Memory B cell (primary cell): ENCODE measurements around the gene ITGA3.
"Not testable (repeated sequence)": the region's sequence is repeated elsewhere in the genome, so short reads cannot be mapped to it uniquely, and the experiment has no call there.

Experiments
- ATAC-seq: fragments of 150-1000 bp; cut with Tn5 transposase; 2 replicates; pipeline ENCODE4 v1.10.0; 2021; ENCODE audit warnings: low read depth, mild to moderate bottlenecking, moderate library complexity
- DNase-seq, 2 donors: peaks; one replicate each; pipeline ENCODE4 v3.0.0; 2022; ENCODE audit warnings: low spot score in 2 of 2
- H3K27ac Mint-ChIP-seq: one replicate; pipeline ENCODE4 v1.8.0; 2022; ENCODE audit warnings: mild to moderate bottlenecking, moderate library complexity, mixed read lengths
- H3K27me3 Mint-ChIP-seq: one replicate; pipeline ENCODE4 v1.8.0; 2022; ENCODE audit warnings: mixed read lengths
- H3K36me3 Mint-ChIP-seq: one replicate; pipeline ENCODE4 v1.8.0; 2022; ENCODE audit warnings: mild to moderate bottlenecking, mixed read lengths
- H3K4me1 Mint-ChIP-seq: one replicate; pipeline ENCODE4 v1.8.0; 2022; ENCODE audit warnings: mixed read lengths
- H3K4me3 Mint-ChIP-seq: one replicate; pipeline ENCODE4 v1.8.0; 2022; ENCODE audit warnings: mild to moderate bottlenecking, moderate library complexity, mixed read lengths
- H3K9me3 Mint-ChIP-seq: one replicate; pipeline ENCODE4 v1.8.0; 2022; ENCODE audit warnings: mixed read lengths

Gene ITGA3

GRCh38 chr17:50052822-50053653 is 2.9 kb upstream of the ITGA3 start:
- DNase-seq (no peak), ATAC-seq (no peak)
- no peaks in the 10 kb centered on the region for H3K9me3 Mint-ChIP-seq
- H3K4me1 Mint-ChIP-seq = peaks cover 21% of the 10 kb centered on the region
- H3K27me3 Mint-ChIP-seq = peaks cover 8% of the 10 kb centered on the region
- H3K27ac Mint-ChIP-seq = no peak overlapping the region
- no peak overlapping the region for H3K4me3 Mint-ChIP-seq
- no peaks in the 10 kb centered on the region for H3K36me3 Mint-ChIP-seq

GRCh38 chr17:50053654-50053960 is 2.3 kb upstream of the ITGA3 start:
- no peak for DNase-seq
- no peak overlapping the region for H3K27ac Mint-ChIP-seq
- ATAC-seq = no peak
- H3K36me3 Mint-ChIP-seq = no peaks in the 10 kb centered on the region
- peaks cover 21% of the 10 kb centered on the region for H3K4me1 Mint-ChIP-seq
- no peak overlapping the region for H3K4me3 Mint-ChIP-seq
- H3K9me3 Mint-ChIP-seq = no peaks in the 10 kb centered on the region
- peaks cover 7% of the 10 kb centered on the region for H3K27me3 Mint-ChIP-seq

DNA sequence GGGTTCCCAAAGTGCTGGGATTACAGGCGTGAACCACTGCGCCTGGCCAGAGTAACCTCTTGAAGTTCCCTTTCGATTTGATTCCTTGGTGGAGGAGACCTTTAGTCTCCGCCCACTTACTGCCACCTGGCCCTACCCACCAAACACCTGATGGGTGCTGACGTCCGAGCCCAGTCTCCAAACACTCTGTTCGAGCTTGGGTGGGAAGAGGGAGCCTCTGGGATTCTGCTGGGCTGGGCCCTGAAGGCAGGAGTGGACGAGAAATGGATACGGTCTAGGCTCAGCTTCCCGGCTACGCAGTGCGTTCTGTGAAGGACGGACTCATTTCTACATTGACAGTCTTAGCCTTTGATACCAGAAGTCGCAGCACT is 870 bp upstream of the ITGA3 start:
- Mint-ChIP-seq H3K9me3 (no peaks in the 10 kb centered on the region), H3K4me1 (peaks cover 26% of the 10 kb centered on the region), H3K4me3 (peak overlapping the region; percentile 95), H3K27me3 (peaks cover 2% of the 10 kb centered on the region), H3K27ac (peak overlapping the region; percentile 83), H3K36me3 (no peaks in the 10 kb centered on the region)
- ATAC-seq (peak; percentile 35), DNase-seq (no peak)

GRCh38 chr17:50056217-50056960 is 479 bp downstream of the ITGA3 start:
- no peaks in the 10 kb centered on the region for H3K36me3 Mint-ChIP-seq
- DNase-seq (peak; percentile 50 to 60), ATAC-seq (peak; percentile 80)
- H3K4me1 Mint-ChIP-seq = peaks cover 23% of the 10 kb centered on the region
- peak overlapping the region; percentile 95 for H3K4me3 Mint-ChIP-seq
- H3K27me3 Mint-ChIP-seq = peaks cover 2% of the 10 kb centered on the region
- no peak overlapping the region for H3K27ac Mint-ChIP-seq
- H3K9me3 Mint-ChIP-seq = no peaks in the 10 kb centered on the region

DNA sequence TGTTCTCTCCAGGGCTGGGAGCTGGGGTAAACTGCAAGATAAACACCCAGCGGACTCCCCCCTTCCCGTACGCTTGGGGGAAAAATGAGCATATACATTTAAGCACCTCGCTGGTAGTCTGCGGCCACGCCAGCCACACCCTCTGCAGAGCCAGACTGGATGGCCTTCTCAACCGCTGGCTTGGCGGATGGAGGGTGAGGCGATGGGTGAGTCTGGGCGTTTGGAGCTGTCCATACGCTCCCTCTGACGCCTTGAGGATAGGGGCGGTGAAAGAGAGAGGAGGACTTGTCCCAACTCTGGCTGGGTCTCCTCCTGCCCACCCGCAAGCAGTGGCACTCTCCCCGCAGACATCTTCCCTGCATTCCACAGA is 1.0 kb downstream of the ITGA3 start:
- H3K9me3 Mint-ChIP-seq = no peaks in the 10 kb centered on the region
- H3K36me3 Mint-ChIP-seq = no peaks in the 10 kb centered on the region
- peaks cover 21% of the 10 kb centered on the region for H3K4me1 Mint-ChIP-seq
- DNase-seq (no peak), ATAC-seq (no peak)
- H3K27ac Mint-ChIP-seq = no peak overlapping the region
- peaks cover 2% of the 10 kb centered on the region for H3K27me3 Mint-ChIP-seq
- peak overlapping the region; percentile 95 for H3K4me3 Mint-ChIP-seq

DNA sequence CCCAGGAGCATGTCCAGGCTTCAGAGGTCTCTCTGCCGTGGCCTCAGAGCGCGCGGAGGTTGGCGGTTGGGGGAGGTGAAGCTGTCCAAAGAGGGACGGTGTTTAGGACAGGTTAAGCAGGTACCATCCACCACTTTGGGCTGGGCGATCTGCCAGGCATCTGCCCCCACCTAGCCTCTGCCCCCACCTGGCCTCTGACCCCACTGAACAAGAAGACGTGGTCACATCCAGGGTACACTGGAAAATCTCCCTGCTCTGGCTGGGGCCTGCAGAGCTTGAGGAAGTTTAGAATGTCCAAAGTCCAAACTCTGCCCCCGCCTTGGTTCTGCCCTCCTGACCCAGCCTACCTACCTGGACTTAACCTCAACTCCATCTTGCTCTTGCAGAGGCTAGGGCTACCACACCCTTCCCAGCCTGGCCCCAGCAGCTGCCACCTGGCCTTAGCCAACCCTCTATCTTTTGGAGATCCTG is 1.6 kb downstream of the ITGA3 start:
- Mint-ChIP-seq H3K27ac (no peak overlapping the region), H3K4me1 (peaks cover 21% of the 10 kb centered on the region), H3K27me3 (peaks cover 2% of the 10 kb centered on the region), H3K9me3 (no peaks in the 10 kb centered on the region), H3K4me3 (peak overlapping the region; percentile 95), H3K36me3 (no peaks in the 10 kb centered on the region)
- ATAC-seq = no peak
- no peak for DNase-seq

GRCh38 chr17:50058296-50058953 is 2.5 kb downstream of the ITGA3 start:
- no peaks in the 10 kb centered on the region for H3K36me3 Mint-ChIP-seq
- H3K4me1 Mint-ChIP-seq = peaks cover 21% of the 10 kb centered on the region
- no peak overlapping the region for H3K27ac Mint-ChIP-seq
- DNase-seq = no peak
- H3K4me3 Mint-ChIP-seq = peak overlapping the region; percentile 32
- no peak for ATAC-seq
- H3K27me3 Mint-ChIP-seq = peaks cover 2% of the 10 kb centered on the region
- H3K9me3 Mint-ChIP-seq = no peaks in the 10 kb centered on the region

DNA sequence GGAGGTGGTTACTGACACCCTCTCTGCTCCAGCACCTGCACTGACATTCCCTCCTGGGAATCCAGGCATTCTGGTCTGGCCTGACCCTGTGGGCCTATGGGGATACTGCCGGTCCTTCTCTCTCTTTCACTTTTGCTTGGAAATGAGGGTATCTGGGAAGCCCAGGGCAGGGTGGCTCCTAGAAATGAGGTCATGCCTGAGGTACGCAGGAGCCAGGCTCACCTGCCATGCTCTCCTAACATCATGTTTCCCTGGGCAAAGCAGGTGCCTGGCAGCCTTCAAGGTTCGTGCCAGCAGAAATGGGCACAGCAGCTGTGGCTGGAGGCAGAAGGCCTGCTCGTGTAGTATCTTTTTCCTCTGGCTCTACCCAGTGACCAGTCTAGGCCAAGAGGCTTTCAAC is 3.3 kb downstream of the ITGA3 start:
- H3K27me3 Mint-ChIP-seq = peaks cover 2% of the 10 kb centered on the region
- H3K27ac Mint-ChIP-seq = no peak overlapping the region
- H3K4me1 Mint-ChIP-seq = peaks cover 21% of the 10 kb centered on the region
- no peaks in the 10 kb centered on the region for H3K36me3 Mint-ChIP-seq
- no peaks in the 10 kb centered on the region for H3K9me3 Mint-ChIP-seq
- ATAC-seq = no peak
- no peak for DNase-seq
- H3K4me3 Mint-ChIP-seq = no peak overlapping the region

DNA sequence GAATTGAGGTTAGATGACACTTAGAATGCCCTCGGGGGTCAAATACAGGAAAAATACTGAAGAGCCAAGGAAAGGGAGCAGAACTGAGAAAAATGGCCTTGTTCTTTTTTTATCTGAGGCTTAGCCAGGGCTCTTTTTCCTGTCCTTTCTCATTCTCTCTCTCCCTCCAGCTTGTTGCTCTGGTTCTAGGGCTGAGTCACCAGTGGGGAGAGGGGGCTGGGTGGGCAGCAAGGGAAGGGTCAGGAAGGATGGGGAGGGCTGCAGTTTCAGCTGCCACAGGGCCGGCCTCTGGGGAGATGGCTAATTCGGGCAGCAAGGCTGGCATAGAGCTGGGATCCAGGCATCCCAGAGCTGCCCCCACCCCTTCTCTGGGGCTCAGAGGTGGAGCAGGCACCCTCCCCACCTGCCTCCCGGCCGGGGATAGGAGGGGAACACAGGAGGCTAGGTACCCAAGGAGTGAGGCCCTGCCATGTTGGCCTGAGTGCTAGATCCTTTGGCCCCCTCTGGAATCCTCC is 3.9 kb downstream of the ITGA3 start:
- no peaks in the 10 kb centered on the region for H3K36me3 Mint-ChIP-seq
- H3K27me3 Mint-ChIP-seq = peaks cover 2% of the 10 kb centered on the region
- DNase-seq (no peak), ATAC-seq (no peak)
- H3K27ac Mint-ChIP-seq = no peak overlapping the region
- peaks cover 20% of the 10 kb centered on the region for H3K4me1 Mint-ChIP-seq
- no peaks in the 10 kb centered on the region for H3K9me3 Mint-ChIP-seq
- H3K4me3 Mint-ChIP-seq = no peak overlapping the region

GRCh38 chr17:50060951-50061712 is 5.2 kb downstream of the ITGA3 start:
- Mint-ChIP-seq H3K4me3 (no peak overlapping the region), H3K9me3 (no peaks in the 10 kb centered on the region), H3K27ac (no peak overlapping the region), H3K4me1 (peaks cover 16% of the 10 kb centered on the region), H3K27me3 (peaks cover 2% of the 10 kb centered on the region), H3K36me3 (peaks cover 4% of the 10 kb centered on the region)
- ATAC-seq = no peak
- no peak for DNase-seq

DNA sequence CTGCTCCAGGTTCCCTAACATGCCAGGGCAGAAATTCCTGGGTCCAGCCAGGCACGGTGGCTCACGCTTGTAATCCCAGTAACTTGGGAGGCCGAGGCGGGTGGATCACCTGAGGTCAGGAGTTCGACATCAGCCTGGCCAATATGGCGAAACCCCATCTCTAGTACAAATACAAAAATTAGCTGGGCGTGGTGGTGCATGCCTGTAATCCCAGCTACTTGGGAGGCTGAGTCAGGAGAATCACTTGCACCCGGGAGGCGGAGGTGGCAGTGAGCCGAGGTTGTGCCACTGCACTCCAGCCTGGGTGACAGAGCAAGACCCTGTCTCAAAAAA is 5.8 kb downstream of the ITGA3 start:
- ATAC-seq, H3K27me3 Mint-ChIP-seq, H3K4me3 Mint-ChIP-seq, H3K27ac Mint-ChIP-seq, DNase-seq, H3K36me3 Mint-ChIP-seq, H3K9me3 Mint-ChIP-seq: not testable (repeated sequence)
- peaks cover 14% of the 10 kb centered on the region for H3K4me1 Mint-ChIP-seq

DNA sequence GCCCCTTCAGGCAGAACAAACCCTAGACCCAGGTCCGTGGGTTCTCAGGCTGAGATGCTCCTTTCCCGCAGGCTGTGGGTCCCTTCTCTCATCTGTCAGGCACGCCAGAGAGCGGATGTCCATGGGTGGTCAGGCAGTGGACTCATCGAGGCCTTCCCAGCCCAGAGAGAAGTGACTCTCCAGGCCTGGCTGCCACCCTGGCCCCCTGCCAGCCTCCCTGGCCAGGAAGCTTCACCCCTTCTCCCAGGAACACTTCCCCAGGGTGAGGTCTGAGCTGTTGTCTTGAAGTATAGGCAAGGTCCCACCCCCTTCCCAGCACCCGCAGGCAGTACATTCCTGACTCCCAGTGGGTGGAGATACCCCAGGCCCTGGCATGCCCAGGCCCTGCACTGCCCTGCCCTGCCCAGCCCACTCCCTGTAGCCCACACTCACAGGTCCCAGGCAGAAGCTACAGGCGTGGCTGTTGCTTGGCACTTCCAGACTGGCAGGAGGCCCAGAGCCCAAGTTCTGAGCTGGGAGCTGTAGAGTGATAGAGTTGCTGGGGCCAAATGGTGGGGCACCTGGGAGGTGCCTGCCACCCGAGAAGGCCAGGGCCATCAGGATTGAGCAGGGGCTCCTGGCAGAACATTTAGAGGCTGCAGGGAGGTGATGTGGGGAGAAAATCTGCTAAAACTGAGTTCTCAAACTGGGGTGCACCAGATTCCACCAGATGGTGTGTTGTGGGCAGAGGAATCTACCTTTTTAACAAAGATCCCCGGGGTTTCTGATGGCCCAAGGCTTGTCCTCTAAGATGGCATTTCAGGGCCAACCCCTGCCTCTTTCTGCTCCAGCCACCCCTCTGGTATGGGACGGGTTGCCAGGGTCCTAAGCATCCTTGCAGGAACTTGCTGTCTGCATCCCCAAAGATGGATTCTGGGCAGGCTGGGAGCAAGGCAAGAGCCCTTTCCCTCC is 6.7 kb downstream of the ITGA3 start:
- ATAC-seq (no peak), DNase-seq (no peak)
- H3K4me1 Mint-ChIP-seq = peaks cover 10% of the 10 kb centered on the region
- no peak overlapping the region for H3K4me3 Mint-ChIP-seq
- no peak overlapping the region for H3K27ac Mint-ChIP-seq
- peaks cover 4% of the 10 kb centered on the region for H3K36me3 Mint-ChIP-seq
- H3K27me3 Mint-ChIP-seq = peaks cover 2% of the 10 kb centered on the region
- no peaks in the 10 kb centered on the region for H3K9me3 Mint-ChIP-seq
